Mucosa of stomach (tissue), 1 donor: ENCODE data around the gene SMYD5.

ENCODE experiments used
- H3K27me3 ChIP-seq: one replicate; pipeline ENCODE4 v1.7.0; 2013; ENCODE audit warnings: mild to moderate bottlenecking, low read length; ENCODE audit not compliant: control insufficient read depth, insufficient read depth
- H3K36me3 ChIP-seq: one replicate; pipeline ENCODE4 v1.7.0; 2013; ENCODE audit warnings: low read length; ENCODE audit not compliant: control insufficient read depth, insufficient read depth
- H3K4me1 ChIP-seq: one replicate; pipeline ENCODE4 v1.7.0; 2013; ENCODE audit warnings: mild to moderate bottlenecking, low read length; ENCODE audit not compliant: control insufficient read depth, insufficient read depth
- H3K4me3 ChIP-seq: one replicate; pipeline ENCODE4 v1.7.0; 2013; ENCODE audit warnings: low read length
- H3K9ac ChIP-seq: one replicate; pipeline ENCODE4 v1.7.0; 2013; ENCODE audit warnings: mild to moderate bottlenecking, low read length, moderate library complexity
- H3K9me3 ChIP-seq: one replicate; pipeline ENCODE4 v1.7.0; 2013; ENCODE audit warnings: mild to moderate bottlenecking, low read length, moderate library complexity; ENCODE audit not compliant: control insufficient read depth
- donor health status: Pancreatic carcinoma.

SMYD5 gene

GRCh38 chr2:73210696-73211095, 3.3 kb upstream of the SMYD5 start:
- peaks cover 8% of the 10 kb centered on the region for H3K4me1 ChIP-seq
- H3K9me3 ChIP-seq, result no peaks in the 10 kb centered on the region
- no peak overlapping the region for H3K4me3 ChIP-seq
- no peaks in the 10 kb centered on the region for H3K36me3 ChIP-seq
- no peak overlapping the region for H3K9ac ChIP-seq
- no peaks in the 10 kb centered on the region for H3K27me3 ChIP-seq

DNA sequence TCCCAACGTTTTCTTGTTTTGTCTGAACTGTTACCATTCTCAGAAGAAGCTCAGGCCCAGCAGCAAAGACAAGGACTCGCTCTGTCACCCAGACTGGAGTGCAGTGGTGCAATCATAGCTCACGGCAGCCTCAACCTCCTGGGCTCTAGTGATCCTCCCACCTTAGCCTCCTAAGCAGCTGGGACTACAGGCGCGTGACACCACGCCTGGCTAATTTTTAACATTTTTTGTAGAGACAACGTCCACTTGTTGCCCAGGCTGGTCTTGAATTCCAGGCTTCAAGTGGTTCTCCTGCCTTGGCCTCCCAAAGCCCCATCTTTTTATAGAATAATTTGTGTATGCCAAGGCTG, 2.0 kb upstream of the SMYD5 start:
- Histone ChIP-seq H3K9ac (no peak overlapping the region), H3K9me3 (no peaks in the 10 kb centered on the region), H3K4me3 (no peak overlapping the region), H3K27me3 (no peaks in the 10 kb centered on the region), H3K4me1 (peaks cover 8% of the 10 kb centered on the region), H3K36me3 (no peaks in the 10 kb centered on the region)

DNA sequence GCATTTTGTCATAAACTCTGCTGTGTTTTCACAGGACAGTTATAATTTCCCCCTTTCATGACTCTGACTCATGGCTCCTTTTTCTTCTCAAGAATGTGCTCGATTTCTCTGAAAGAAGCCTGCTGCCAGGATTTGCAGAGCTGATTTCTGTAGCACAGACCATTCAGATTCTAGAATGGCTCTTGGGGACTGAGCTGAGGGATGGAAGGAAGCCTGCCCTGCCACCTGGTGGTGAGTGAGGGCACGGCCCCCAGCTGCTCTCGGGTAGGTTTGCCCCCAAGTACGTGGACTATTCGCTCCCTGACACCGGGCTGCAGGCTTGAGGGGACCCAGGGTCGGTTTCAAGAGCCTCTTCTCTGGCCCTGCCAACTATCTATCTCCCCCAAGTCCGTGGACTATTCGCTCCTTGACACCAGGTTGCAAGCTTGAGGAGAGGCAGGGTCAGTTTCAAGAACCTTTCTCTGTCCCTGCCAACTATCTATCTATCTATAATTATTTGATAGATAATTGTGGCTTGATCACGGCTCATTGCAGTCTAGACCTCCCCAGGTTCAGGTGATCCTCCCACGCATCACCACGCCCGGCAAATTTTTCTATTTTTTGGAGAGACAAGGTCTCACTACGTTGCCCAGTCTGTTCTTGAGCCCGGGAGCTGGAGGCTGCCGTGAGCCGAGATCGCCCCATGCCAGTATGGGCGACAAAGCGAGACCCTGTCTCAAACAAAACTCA, 1.4 kb upstream of the SMYD5 start:
- no peak overlapping the region for H3K9ac ChIP-seq
- no peaks in the 10 kb centered on the region for H3K27me3 ChIP-seq
- peaks cover 8% of the 10 kb centered on the region for H3K4me1 ChIP-seq

GRCh38 chr2:73215254-73215653, 1.2 kb downstream of the SMYD5 start:
- no peaks in the 10 kb centered on the region for H3K36me3 ChIP-seq
- no peak overlapping the region for H3K4me3 ChIP-seq
- H3K27me3 ChIP-seq, result no peaks in the 10 kb centered on the region
- no peaks in the 10 kb centered on the region for H3K9me3 ChIP-seq
- no peak overlapping the region for H3K9ac ChIP-seq
- peaks cover 8% of the 10 kb centered on the region for H3K4me1 ChIP-seq

More for the DNA sequence above, 1.4 kb upstream of the SMYD5 start:
- H3K4me3 ChIP-seq, result no peak overlapping the region
- H3K36me3 ChIP-seq, result no peaks in the 10 kb centered on the region
- no peaks in the 10 kb centered on the region for H3K9me3 ChIP-seq

- Histone ChIP-seq H3K36me3 (peaks cover 4% of the 10 kb centered on the region), H3K27me3 (no peaks in the 10 kb centered on the region), H3K4me3 (no peak overlapping the region), H3K4me1 (peaks cover 8% of the 10 kb centered on the region), H3K9ac (no peak overlapping the region), H3K9me3 (no peaks in the 10 kb centered on the region)
Measured at GRCh38 chr2:73217160-73217559, 3.1 kb downstream of the SMYD5 start.

- Histone ChIP-seq H3K9ac (no peak overlapping the region), H3K4me1 (peaks cover 8% of the 10 kb centered on the region), H3K9me3 (no peaks in the 10 kb centered on the region), H3K36me3 (peaks cover 6% of the 10 kb centered on the region), H3K27me3 (no peaks in the 10 kb centered on the region), H3K4me3 (no peak overlapping the region)
Measured at GRCh38 chr2:73217826-73218225, 3.8 kb downstream of the SMYD5 start.

GRCh38 chr2:73218298-73218697, 4.3 kb downstream of the SMYD5 start:
- Histone ChIP-seq H3K4me3 (no peak overlapping the region), H3K9me3 (no peaks in the 10 kb centered on the region), H3K27me3 (no peaks in the 10 kb centered on the region), H3K9ac (no peak overlapping the region), H3K4me1 (peaks cover 7% of the 10 kb centered on the region), H3K36me3 (peaks cover 6% of the 10 kb centered on the region)

- H3K4me3 ChIP-seq, result no peak overlapping the region
- no peaks in the 10 kb centered on the region for H3K9me3 ChIP-seq
- no peaks in the 10 kb centered on the region for H3K4me1 ChIP-seq
- H3K27me3 ChIP-seq, result no peaks in the 10 kb centered on the region
- no peak overlapping the region for H3K9ac ChIP-seq
- H3K36me3 ChIP-seq, result peaks cover 15% of the 10 kb centered on the region
Measured at GRCh38 chr2:73223821-73224220, 9.8 kb downstream of the SMYD5 start.

GRCh38 chr2:73225513-73226360, 11.7 kb downstream of the SMYD5 start:
- Histone ChIP-seq H3K9ac (no peak overlapping the region), H3K27me3 (no peaks in the 10 kb centered on the region), H3K4me1 (no peaks in the 10 kb centered on the region), H3K9me3 (no peaks in the 10 kb centered on the region), H3K4me3 (no peak overlapping the region), H3K36me3 (peaks cover 15% of the 10 kb centered on the region)

DNA sequence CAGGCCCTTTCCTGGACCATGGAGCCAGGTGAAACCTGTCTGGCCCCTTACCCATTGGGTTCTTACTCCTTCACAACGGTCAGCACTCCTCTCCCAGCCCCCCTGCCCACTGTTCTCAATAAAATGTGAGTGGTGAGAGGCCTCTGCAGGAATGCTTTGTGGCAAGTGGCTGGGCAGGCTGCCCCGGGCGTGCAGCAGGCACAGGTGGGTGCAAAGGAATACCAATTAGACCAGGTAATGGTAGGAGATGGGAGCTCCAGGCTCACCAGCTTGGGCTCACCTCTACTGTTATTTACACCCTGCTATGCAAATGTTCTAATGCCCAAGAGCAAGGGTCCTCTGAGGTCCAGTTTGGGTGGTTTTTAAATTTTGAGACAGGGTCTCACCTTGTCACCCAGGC, 13.0 kb downstream of the SMYD5 start:
- no peaks in the 10 kb centered on the region for H3K4me1 ChIP-seq
- no peaks in the 10 kb centered on the region for H3K27me3 ChIP-seq
- no peak overlapping the region for H3K9ac ChIP-seq
- peaks cover 11% of the 10 kb centered on the region for H3K36me3 ChIP-seq
- no peak overlapping the region for H3K4me3 ChIP-seq
- no peaks in the 10 kb centered on the region for H3K9me3 ChIP-seq

GRCh38 chr2:73228631-73229030, 14.6 kb downstream of the SMYD5 start:
- H3K36me3 ChIP-seq, result peaks cover 9% of the 10 kb centered on the region
- H3K9ac ChIP-seq, result no peak overlapping the region
- no peaks in the 10 kb centered on the region for H3K9me3 ChIP-seq
- no peak overlapping the region for H3K4me3 ChIP-seq
- peaks cover 5% of the 10 kb centered on the region for H3K4me1 ChIP-seq
- no peaks in the 10 kb centered on the region for H3K27me3 ChIP-seq

DNA sequence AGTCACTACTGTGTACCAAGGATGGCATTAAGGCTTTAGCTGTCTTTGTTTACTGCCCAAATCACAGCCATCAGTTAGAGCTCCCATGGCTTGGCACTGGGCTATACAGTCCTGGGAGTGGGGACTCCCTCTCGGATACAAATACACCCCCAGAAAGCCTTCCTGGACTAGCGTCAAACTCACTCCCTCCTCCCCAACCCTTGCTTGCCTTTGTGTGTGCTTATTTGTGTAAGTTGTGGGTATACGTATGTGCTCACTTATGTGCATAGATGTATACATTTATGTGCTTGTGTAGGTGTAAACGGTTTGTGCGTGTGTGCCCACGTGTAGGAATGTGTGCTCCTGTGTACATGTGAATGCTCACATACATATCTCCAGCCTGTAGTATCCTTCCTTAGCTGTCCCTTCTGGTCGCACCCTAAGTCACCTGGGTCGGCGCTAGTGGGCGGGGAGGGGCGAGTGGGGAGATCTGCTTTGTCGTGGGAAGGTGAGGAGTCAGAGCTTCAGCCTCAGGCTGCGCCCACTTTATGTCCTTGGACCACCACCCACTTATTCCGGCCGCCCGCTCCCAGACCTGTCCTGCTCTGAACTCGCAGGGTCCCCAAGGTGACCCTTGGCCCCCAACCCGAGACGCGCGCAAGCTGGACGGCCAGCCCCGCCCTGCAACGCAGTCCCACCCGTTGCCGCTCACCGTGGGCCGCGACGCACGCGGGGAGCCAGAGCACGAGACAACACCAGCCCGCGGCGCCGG, 18.5 kb downstream of the SMYD5 start:
- peaks cover 15% of the 10 kb centered on the region for H3K4me1 ChIP-seq
- H3K4me3 ChIP-seq, result peak overlapping the region; percentile 79
- no peaks in the 10 kb centered on the region for H3K9me3 ChIP-seq
- H3K27me3 ChIP-seq, result no peaks in the 10 kb centered on the region
- H3K9ac ChIP-seq, result peak overlapping the region; percentile 71
- H3K36me3 ChIP-seq, result peaks cover 9% of the 10 kb centered on the region
